ENCODE data around the gene ADD3.
"Not testable (repeated sequence)": the region's sequence is repeated elsewhere in the genome, so short reads cannot be mapped to it uniquely, and the experiment has no call there.

ADD3 gene

GRCh38 chr10:110036640-110037039, 28.9 kb downstream of the ADD3 start:
- no peak for DNase-seq

DNA sequence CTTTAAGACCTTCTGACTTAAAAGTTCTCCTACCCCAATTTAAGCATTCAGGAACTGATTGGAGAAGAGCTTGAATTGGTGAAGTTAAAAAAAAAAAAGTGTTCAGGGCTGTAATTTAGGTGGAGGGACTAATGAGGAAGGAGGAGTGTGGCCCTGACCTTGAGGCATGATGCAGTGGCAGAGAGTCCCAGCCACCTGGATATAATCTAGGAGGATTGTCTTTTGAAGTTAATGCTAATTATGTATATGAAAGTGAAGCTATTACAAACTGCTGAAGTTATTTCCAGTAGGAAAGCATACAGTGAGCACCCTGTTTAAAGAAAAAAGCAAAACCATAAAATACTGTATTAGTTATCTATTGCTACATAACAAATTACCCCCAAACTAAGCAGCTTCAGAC, 31.5 kb downstream of the ADD3 start:
- no peak for DNase-seq

DNA sequence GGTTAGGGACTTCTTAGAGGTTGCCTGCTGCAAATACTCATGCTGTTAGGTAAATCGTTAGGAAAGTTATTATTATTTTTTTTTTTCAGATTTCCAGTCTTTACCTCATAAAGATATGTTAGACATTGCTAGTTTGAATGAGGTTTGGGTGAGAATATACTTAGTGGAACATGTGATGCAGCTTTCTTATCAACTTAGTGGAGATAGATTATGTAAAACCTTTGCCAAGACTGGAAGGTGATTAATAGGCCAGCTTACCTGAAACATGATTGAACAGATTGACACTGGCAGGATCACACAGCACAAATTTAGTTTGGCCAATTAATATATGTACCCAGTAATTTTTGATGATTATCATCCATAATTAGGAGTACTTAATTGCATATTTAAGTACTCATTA, 32.3 kb downstream of the ADD3 start:
- DNase-seq: no peak

DNA sequence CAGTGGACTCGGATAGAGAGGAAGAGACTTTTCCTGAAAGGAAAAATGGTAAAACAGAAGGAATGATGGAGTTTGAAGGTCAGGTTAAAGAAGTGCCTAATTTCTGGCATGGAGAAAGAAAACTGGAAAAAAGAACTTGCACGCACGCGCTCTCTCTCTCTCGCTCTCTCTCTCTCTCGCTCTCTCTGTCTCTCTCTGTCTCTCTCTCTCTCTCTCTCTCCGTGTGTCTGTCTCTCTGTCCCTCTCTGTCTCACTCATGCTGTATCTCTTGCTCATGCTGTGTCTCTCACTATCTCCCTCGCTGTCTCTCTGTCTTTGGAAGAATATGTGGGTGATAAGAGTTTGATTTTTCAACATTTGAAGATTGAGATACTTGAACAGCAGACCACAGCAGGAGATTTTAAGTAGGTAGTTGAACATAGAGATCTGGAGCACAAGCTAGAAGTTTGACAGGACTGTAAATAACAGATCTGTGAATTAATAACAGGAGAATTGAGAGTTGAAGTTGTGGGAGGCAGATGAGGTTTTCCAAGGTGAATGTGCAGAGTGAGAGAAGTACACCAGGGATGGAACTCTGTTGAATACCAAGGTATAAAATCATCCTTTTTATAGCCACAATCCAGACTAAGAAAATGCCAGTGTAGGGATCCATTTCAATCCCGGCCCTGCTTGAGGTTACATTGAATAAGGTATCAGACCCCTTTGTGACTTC, 33.1 kb downstream of the ADD3 start:
- no peak for DNase-seq

DNA sequence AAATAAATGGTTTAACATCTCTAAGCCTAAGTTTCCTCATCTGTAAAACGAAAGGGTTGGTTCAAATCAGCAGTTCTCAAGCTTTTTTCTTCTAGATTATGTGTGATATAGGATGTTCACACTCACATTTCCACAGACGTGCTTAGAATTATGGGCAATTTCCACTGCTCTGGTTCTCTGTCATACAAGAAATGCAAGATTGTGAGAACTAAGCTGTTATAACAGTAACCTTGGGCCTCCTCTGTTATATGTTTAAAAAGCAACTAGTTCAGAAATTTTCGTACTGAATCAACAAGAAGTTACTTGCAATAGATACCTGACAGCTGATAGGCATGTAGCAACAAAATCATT, 33.7 kb downstream of the ADD3 start:
- DNase-seq: no peak

DNA sequence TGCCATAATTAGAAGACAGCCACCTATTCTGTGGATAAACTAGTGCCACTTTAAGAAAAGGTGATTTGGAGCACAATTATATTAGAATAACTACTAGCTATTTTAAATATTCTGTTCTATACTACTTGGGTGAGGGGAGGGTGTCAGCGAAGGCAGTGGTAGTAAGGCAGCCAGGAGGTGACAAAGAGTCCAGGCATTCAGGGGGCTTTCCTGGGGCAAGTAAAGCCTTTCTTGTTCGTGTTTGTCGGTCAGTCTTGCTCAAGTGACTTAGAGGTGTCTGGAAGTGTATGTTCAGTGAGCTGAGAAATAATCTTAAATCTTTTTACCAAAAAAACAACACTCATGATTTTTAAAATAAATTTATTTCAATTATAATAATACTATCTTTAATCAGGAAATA, 34.4 kb downstream of the ADD3 start:
- no peak for DNase-seq

DNA sequence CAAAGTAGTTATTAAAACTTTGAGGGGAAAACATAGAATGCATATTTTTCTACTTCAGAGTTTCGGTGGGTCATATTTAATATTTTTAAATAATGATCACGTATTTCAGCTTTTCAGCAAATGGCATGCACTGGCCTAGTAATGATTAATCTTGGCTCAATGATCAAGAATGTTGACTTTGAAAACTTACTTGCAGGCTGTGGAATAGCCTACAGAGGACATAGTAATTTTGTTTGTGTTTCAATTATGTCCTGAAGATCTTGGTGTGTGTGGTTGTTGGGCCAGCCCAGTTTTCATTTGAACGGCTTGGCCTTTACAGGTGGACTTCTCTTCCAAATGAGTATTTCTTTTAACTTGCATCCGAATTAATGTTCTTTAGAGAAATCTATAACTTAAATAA, 35.1 kb downstream of the ADD3 start:
- no peak for DNase-seq

DNA sequence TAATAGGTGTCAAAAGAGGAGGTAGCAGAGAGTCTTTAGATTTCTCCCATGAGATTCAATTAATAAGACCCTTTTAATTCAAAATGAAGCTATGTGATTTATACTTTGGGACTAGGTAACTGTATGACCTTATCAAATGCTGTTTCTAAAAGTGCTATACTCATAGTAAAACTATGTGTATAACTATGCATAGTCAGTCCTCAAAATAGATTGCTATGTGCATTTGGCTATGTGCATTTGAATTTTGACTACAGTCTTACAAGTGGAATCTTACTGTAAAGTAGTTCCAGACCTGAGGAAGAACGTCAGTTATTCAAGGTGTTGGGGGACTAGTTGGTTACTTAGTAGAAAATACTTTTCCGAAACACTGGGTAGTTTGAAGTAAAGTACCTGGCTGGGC, 36.9 kb downstream of the ADD3 start:
- no peak for DNase-seq

DNA sequence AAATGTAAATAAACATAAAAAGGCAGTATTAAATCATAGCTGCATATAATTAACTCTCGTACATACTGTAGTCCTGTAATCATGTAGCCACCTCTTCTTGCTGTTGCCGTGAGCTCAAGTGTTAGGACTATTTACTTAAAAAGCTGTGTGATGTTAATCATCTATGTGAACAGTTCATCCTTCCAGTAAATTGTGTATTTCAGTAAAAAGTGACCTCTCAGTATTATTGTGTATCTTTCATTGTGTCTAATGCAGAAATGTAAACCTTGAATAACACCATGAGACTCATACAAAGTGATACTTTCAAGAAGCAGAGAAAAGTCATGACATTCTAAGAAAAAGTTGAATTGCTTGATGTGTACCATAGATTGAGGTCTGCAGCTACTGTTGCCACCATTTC, 38.0 kb downstream of the ADD3 start:
- no peak for DNase-seq

- not testable (repeated sequence) for DNase-seq
Measured at GRCh38 chr10:110048145-110048544, 40.4 kb downstream of the ADD3 start.

DNA sequence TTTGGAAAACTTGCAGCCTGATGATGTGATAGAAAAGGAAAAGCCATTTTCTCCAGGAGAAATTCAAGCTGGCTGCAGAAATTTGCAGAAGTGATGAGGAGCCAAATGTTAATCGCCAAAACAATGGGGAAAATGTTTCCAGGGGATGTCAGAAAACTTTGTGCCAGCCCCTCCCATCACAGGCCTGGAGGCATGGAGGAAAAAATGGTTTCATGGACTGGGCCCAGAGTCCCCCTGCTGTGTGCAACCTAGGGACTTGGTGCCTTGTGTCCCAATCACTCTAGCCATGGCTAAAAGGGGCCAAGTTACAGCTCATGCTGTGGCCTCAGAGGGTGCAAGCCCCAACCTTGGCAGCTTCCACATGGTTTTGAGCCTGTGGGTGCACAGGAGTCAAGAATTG, 41.0 kb downstream of the ADD3 start:
- no peak for DNase-seq

GRCh38 chr10:110049889-110050591, 42.3 kb downstream of the ADD3 start:
- DNase-seq: not testable (repeated sequence)

- DNase-seq: no peak
Measured at GRCh38 chr10:110051487-110051886, 43.7 kb downstream of the ADD3 start.

- no peak for DNase-seq
Measured at GRCh38 chr10:110052916-110053315, 45.1 kb downstream of the ADD3 start.

- DNase-seq: no peak
Measured at GRCh38 chr10:110056822-110057221, 49.0 kb downstream of the ADD3 start.

GRCh38 chr10:110057456-110057855, 49.7 kb downstream of the ADD3 start:
- no peak for DNase-seq

DNA sequence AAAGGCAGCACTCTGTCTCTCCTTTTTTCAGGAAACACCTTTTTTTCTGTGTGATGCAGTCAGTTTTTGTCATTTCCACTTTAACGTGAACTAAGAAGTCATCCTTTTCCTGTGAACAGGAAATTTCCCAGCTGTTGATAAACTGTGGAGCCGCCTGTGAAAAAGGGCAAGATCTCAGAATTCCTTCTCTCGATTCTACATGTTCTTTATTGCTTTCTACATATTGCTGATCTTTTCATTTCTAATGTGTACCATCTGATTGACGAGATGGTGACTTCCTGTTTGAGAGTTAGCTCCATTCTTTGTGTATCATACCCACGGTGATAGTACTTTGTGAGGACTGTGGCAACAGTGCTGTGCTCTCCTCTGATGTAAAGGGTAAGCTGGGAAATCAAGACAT, 50.4 kb downstream of the ADD3 start:
- no peak for DNase-seq

DNA sequence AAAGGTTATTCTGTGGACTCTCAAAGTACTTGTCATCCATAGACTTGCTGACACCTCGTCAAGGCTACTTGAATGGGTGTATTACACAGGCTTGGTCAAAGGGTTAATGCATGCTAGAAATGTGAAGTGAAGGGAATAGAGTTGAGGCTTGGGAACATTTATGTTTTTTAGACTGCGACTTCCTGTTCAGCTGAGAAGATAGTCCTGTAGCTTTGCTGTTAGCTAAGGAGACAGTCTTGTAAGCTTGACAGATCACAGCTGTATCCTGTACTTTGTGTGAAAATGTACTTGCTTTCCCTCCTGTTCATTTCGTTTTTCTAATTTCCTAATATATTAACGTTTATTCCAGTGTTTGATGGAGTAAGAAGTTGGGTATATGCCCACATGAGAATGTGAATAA, 52.1 kb downstream of the ADD3 start:
- no peak for DNase-seq

GRCh38 chr10:110061687-110062086, 53.9 kb downstream of the ADD3 start:
- no peak for DNase-seq

- no peak for DNase-seq
Measured at GRCh38 chr10:110065269-110065668, 57.5 kb downstream of the ADD3 start.

GRCh38 chr10:110067960-110068770, 60.4 kb downstream of the ADD3 start:
- no peak for DNase-seq

DNA sequence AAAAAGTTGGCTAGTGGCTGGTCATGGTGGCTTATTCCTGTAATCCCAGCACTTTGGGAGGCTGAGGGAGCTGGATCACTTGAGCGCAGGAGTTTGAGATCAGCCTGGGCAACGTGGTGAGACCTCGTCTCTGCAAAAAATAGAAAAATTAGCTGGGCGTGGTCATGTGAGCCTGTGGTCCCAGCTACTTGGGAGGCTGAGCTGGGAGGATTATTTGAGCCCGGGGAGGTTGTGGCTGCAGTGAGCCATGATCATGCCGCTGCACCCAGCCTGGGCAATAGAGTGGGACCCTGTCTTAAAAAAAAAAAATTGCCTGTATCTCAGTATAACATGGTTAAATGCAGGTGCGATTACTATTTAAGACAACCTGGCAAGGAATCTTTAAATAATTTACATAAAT, 61.0 kb downstream of the ADD3 start:
- DNase-seq: no peak

- no peak for DNase-seq
Measured at GRCh38 chr10:110069502-110069982, 61.8 kb downstream of the ADD3 start.

DNA sequence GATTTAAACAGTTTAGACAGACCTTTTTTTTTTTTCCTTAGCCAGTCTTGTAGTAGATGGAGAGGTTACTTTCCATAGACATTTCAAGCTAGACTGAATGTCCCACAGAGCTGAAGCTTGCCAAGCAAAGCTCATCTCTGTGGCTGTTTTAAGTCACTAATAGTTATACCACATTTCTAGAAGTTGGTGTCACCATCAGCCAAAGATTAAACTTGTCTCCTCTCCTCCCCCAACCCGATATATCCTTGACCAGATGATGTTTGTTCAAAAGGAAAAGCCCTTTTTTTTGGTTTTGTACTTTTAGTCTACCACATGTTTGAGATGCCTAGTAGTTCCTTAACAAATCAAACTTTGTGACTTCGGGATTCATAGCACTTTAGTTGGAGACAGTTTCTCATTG, 66.1 kb downstream of the ADD3 start:
- no peak for DNase-seq

Data from DMS 273 treated with DMSO at 0.1 percent for 48 hours (cell line).